Measurements from ENCODE around the gene GPR75.

Gene GPR75

DNA sequence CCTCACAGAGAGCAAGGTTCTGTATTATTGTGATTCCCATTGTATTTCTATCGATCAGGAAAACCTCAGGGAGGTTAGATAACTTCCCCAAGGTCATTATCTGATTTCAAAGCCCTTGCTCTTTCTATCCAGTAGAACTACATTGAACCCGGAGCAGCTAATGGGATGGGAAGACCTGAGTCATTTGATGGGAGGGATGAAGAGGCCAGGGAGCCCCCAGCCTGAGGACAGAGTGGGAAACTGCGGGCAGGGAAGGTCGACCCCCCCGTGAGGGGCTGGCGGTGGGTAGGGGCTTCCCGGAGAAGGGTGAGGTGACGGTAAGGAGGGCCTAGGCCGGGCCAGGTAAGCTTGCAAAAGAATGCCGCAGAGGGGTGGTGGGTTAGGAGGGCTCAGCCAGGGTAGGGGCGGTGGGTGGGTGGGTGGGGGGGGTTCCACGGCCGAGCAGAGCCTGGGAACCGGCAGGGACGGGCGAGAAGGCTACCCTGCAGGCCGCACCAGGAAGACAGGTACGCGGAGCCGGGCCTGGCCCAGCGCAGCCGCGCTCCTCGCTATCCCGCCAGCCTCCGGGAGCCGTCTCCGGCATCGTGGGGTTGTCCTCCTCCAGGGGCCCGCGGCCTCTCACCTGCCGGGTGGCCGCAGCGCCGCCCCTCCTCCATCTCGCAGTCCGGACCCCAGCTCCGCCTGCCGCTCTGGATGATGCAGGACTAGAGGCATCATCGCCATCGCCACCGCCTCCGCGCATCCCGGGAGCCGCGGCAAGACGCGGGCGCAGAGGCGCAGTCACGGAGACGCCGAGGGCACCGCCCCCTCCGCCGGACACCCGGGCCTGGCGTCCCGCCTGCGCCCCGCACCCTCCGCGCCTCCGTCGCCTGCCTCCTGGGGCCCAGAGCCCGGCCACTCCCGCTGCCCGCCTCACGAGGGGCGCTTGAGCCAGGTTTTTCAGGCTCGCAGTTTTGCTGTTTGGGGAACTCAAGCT, at the start of gene GPR75:
Gene GPR75 (minus strand): TSS at position 762 of the 976 bp plus-strand sequence. CDS start 5,211 bp downstream, outside the sequence.
- DNase-seq (ENCODE audit: low read depth in 2 of 2), result no peak

- DNase-seq (ENCODE audit: low read depth in 2 of 2), result no peak
Observed at GRCh38 chr2:53907582-53907981, 47.8 kb upstream of the GPR75 start.

DNA sequence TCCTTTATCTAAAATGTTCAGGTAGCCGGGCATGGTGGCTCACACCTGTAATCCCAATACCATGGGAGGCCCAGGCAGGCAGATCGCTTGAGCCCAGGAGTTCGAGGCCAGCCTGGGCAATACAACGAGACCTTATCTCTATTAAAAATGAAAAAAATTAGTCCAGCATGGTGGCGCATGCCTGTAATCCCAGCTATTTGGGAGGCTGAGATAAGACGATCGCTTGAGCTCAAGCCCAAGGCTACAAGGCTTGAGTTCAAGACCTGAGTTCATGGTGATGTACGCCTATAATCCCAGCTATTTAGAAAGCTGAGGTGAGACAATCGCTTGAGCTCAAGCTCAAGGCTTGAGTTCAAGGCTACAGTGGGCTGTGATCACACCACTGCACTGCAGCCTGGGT, 45.6 kb upstream of the GPR75 start:
- DNase-seq (ENCODE audit: low read depth in 2 of 2), result no peak

GRCh38 chr2:53903011-53903410, 43.2 kb upstream of the GPR75 start:
- DNase-seq (ENCODE audit: low read depth in 2 of 2), result no peak

DNA sequence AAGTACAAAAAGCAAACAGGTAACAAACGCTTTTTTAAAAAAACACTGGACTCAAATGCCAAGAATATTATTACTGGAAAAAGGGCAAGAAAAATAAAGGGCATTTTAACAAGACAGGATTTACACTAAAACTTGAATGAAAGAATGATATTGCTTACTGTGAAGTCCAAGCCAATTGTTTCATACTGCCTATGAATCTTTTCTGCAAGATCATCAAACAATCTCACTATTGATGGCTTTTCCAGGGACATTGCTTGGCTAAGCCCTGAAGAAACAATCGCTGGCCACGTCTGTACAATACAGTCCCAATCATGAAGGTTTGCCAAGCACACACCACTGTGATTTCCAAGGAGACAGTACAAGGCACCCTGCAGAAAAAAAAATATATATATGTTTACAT, 41.4 kb upstream of the GPR75 start:
- DNase-seq (ENCODE audit: low read depth in 2 of 2), result no peak

DNA sequence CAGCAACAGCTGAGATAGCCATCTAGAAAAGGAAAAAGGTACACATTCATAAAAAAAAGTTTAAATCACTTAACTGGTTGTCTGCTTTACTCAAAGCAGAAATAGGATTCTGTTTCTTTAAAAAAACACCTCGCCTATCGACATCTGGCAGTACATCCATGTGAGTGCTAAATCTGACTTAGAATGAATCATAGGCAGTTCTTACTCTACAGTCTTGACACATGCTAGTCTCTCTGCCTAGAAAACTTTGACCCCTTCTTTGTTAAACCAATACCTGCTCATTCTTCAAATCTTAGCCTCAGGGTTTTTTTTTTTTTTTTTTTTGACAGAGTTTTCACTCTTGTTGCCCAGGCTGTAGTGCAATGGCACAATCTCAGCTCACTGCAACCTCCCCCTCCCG, 37.1 kb upstream of the GPR75 start:
- no peak for DNase-seq (ENCODE audit: low read depth in 2 of 2)

- no peak for DNase-seq (ENCODE audit: low read depth in 2 of 2)
Observed at GRCh38 chr2:53886406-53887280, 26.9 kb upstream of the GPR75 start.

GRCh38 chr2:53884883-53885282, 25.1 kb upstream of the GPR75 start:
- no peak for DNase-seq (ENCODE audit: low read depth in 2 of 2)

DNA sequence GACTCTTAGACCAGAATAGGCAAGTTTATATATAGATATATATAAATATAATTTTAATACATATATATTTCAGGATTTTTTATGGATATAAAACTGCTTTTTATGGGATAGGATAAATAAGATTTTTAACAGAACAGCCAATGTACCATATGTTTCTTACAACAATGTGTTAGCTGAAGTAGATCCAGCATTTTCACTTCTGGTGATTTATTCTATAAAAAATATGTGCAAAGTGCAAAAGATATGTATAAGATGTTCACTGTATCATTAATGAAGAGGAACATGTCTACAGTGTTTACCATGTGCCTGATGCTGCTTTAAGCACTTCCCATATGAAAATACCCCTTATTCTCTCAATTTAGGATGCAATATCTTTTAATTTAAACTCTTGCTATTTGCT, 22.2 kb upstream of the GPR75 start:
- no peak for DNase-seq (ENCODE audit: low read depth in 2 of 2)

DNA sequence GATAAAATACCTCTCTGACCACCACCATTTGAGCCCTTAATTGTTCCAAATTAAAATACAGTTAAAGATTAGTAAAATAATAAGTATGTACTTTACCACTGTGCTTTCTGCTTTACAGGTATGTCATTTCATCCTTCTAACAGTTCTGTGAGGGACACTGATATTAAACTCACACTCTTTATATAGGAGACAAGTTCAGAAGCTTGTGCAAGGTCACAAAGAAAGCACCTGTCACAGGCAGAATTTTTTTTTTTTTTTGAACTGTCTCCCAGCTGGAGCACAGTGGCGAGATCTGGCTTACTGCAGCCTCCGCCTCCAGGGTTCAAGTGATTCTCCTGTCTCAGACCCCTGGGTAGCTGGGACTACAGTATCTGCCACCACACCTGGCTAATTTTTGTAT, 21.6 kb upstream of the GPR75 start:
- no peak for DNase-seq (ENCODE audit: low read depth in 2 of 2)

DNA sequence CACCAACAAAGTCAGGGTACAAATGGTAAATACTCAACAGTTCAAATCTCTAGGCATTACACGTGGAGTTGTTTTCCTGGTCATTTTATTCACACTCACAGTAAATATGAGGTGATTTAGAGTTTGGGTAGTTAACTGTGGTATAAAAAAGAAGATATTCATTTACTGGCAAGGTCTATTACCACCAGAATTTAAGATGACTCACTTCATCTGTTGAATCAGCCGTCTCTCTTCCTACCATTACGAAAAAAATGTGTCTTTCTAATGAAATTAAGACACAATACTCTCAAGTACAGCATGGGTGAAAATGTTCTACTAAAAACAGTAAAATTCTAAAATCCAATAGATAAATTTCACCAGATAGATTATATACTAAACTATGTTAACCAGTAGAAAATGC, 21.0 kb upstream of the GPR75 start:
- no peak for DNase-seq (ENCODE audit: low read depth in 2 of 2)

GRCh38 chr2:53877556-53877955, 17.8 kb upstream of the GPR75 start:
- no peak for DNase-seq (ENCODE audit: low read depth in 2 of 2)

GRCh38 chr2:53877112-53877511, 17.3 kb upstream of the GPR75 start:
- DNase-seq (ENCODE audit: low read depth in 2 of 2), result no peak

DNA sequence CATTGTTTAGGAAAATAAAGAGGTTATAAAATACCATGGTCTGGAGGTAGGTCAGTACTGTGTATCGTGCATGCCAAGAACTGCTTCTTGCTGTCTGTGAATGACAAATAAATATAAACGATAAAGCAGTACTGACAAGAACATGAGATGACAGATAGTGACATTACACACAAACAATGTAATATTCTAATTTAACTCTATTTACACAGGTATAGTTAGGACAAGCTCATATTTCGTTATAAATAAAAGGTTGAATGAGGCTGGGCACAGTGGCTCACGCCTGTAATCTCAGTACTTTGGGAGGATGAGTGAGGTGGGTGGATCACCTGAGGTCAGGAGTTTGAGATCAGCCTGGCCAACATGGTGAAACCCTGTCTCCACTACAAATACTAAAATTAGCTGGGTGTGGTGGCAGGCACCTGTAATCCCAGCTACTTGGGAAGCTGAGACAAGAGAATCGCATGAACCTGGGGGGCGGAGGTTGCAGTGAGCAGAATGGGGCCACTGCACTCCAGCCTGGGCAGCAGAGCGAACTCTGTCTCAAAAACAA, 14.7 kb upstream of the GPR75 start:
- no peak for DNase-seq (ENCODE audit: low read depth in 2 of 2)

DNA sequence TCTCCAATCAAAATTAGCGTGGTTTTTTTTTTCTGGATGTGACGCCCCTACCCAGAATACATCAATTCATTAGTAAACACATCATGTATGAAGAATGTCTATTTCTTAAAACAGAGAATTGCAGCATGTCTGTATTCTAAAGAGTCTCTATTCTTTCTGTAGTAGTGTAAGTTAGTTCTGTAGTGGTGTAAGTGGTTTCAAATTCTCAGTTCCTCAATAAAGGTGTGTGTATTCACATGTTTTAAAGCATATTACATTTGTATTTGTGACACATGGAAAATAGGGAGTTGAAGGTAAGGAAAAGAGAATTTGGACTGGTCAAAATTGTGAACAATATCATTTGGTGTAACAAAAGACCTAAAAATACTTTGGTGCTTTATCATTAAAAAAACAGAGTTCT, 8.0 kb upstream of the GPR75 start:
- no peak for DNase-seq (ENCODE audit: low read depth in 2 of 2)

GRCh38 chr2:53867169-53867568, 7.4 kb upstream of the GPR75 start:
- no peak for DNase-seq (ENCODE audit: low read depth in 2 of 2)

DNA sequence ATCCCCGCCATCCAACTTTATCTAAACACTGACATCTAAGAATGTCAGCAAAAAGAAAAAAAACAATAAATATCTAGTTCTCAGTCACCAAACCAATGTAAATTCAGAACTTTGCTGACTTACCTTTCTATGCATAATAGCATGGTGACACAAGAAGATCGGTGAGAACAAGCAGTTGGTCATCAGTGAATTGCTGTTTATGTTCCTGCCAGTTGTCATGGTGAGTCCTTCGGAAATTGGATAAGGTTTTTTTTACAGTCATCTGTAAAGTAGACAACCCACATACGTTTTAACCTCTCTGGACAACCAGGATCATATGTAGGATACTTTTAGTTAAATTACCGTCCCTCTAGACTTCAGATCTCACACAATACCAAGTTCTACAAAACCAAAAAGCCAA, 6.2 kb upstream of the GPR75 start:
- no peak for DNase-seq (ENCODE audit: low read depth in 2 of 2)

GRCh38 chr2:53865264-53865663, 5.5 kb upstream of the GPR75 start:
- no peak for DNase-seq (ENCODE audit: low read depth in 2 of 2)

- DNase-seq (ENCODE audit: low read depth in 2 of 2), result no peak
Observed at GRCh38 chr2:53863538-53864227, 3.9 kb upstream of the GPR75 start.

- DNase-seq (ENCODE audit: low read depth in 2 of 2), result no peak
Observed at GRCh38 chr2:53861824-53862223, 2.1 kb upstream of the GPR75 start.

DNA sequence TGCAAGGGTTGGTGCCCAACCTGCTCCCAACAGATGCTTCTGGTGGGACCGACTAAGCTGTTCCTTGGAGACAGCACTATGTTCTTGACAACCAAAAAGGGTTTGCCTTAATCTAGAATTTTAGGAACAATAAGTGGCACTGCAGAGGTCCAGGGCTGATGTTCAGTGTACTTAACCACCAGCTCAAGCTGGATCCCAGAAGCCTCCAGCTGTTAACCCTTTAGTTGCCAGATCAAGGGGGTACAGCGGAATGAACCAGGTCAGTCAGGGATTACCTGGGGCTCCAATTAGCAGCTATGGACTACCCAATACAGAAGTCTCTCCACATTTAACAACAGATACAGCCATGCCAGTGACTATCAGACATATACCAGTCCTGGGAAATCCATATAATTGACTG, 3.5 kb downstream of the GPR75 start:
- no peak for DNase-seq (ENCODE audit: low read depth in 2 of 2)

- DNase-seq (ENCODE audit: low read depth in 2 of 2), result no peak
Observed at GRCh38 chr2:53854678-53855077, 5.1 kb downstream of the GPR75 start.
